HUES6 (cell line): ENCODE measurements around the gene KBTBD3.

Source experiments
- H3K27ac ChIP-seq: 2 replicates; pipeline ENCODE4 v1.7.0; 2013; ENCODE audit warnings: low read depth, mild to moderate bottlenecking, low read length, inconsistent platforms
- H3K27me3 ChIP-seq: 2 replicates; pipeline ENCODE4 v1.6.1; 2013; ENCODE audit warnings: low read length; ENCODE audit not compliant: control insufficient read depth, insufficient read depth
- H3K36me3 ChIP-seq: 2 replicates; pipeline ENCODE4 v1.6.1; 2013; ENCODE audit warnings: low read length; ENCODE audit not compliant: control insufficient read depth, insufficient read depth
- H3K4me1 ChIP-seq: 2 replicates; pipeline ENCODE4 v1.6.1; 2013; ENCODE audit warnings: low read length; ENCODE audit not compliant: control insufficient read depth, insufficient read depth
- H3K4me3 ChIP-seq: 2 replicates; pipeline ENCODE4 v1.5.1; 2013; ENCODE audit warnings: low read depth, low read length
- H3K9ac ChIP-seq: one replicate; pipeline ENCODE4 v1.6.1; 2013; ENCODE audit warnings: mild to moderate bottlenecking, low read length
- H3K9me3 ChIP-seq: 2 replicates; pipeline ENCODE4 v1.6.1; 2013; ENCODE audit warnings: low read depth, low read length; ENCODE audit not compliant: control insufficient read depth, insufficient read depth

KBTBD3 gene, protein sequence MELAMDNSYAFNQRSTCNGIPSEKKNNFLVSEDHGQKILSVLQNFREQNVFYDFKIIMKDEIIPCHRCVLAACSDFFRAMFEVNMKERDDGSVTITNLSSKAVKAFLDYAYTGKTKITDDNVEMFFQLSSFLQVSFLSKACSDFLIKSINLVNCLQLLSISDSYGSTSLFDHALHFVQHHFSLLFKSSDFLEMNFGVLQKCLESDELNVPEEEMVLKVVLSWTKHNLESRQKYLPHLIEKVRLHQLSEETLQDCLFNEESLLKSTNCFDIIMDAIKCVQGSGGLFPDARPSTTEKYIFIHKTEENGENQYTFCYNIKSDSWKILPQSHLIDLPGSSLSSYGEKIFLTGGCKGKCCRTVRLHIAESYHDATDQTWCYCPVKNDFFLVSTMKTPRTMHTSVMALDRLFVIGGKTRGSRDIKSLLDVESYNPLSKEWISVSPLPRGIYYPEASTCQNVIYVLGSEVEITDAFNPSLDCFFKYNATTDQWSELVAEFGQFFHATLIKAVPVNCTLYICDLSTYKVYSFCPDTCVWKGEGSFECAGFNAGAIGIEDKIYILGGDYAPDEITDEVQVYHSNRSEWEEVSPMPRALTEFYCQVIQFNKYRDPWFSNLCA

DNA sequence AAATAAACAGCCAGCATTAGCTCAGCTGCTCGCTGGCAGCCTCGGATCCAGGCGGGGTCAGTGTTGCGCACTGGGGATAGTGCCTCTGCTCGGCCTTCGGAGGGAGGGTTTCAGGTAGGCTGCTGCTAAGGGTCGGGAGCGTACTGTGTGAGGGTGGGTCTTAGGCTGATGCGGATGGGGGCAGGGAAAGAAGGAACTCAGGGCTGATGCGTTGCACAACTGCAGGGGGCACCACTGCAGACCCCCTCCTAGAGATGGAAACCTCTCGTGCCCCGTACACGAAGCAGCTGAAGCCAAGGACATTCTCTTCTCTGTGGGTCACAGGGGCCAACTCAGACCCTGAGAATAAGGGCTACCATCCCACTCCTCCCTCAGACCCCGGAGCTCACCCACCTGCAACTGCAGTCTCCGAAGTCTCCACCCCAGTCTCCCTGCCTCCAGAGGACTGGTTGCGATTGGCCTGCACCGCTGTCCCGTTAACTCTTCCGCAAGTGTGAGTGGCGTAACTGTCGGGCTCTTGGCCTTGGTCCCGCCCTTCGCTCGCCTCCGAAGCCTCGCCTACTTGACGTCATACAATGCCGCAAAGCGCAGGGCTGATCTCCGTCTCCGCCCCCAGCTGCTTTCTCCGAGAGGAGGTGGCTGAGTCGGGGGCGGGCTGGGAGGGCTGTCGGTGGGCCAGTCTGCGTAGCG lies at the start of gene KBTBD3:
Gene KBTBD3 (minus strand): TSS at position 429 of the 690 bp plus-strand sequence. CDS start 18,250 bp downstream, outside the sequence.
- H3K27me3 ChIP-seq: no peaks in the 10 kb centered on the region
- H3K9me3 ChIP-seq: no peaks in the 10 kb centered on the region
- peak within 1 kb of the TSS; percentile 94 for H3K4me3 ChIP-seq

DNA sequence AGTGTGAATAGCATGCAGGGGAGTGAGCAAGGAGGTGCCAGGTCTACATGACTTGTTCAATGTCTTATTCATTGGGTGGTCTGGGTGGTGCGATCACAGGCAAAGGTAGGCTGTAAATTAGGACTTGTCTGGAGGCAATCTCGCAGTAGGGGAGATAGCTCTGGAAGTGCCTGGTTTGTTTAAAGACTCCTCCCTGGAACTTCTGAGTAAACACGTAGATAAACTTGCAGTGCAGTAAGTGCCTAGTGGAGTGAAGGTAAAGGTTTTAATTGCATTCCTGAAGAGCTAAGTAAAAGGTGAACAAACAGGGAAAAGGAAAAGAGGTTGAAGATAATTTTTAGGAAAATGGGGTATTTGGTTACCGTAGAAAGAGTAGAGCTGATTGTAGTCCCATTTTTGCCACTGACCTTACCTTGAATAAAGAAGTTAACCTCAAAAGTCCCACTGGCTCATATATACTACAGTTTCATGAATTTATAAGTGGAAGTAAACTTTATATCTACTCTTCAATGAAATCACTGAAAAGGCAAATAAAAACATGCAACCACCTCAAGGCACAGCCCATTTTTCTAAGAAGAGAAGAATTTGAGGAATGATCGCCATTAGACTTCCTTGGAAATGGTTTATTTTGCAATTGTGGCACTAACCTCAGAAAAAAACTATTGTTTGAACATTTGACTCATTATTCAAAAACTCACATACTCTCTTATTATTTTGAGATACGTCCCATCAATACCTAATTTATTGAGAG lies 44.6 kb upstream of the KBTBD3 start:
- Histone ChIP-seq H3K9ac (no peak overlapping the region), H3K27ac (no peak overlapping the region), H3K27me3 (0 out of 2 replicates have a peak, but pooled peaks cover 4% of the 10 kb centered on the region), H3K36me3 (no peaks in the 10 kb centered on the region), H3K4me1 (no peaks in the 10 kb centered on the region), H3K9me3 (no peaks in the 10 kb centered on the region), H3K4me3 (no peak overlapping the region)

More for the DNA sequence above, at the start of gene KBTBD3:
- peaks cover 9% of the 10 kb centered on the region; the same call in 1 of the 2 replicates for H3K4me1 ChIP-seq
- peak within 1 kb of the TSS; percentile 97 for H3K9ac ChIP-seq
- H3K27ac ChIP-seq: peak within 1 kb of the TSS; percentile 86
- H3K36me3 ChIP-seq: peaks cover 24% of the 10 kb centered on the region

DNA sequence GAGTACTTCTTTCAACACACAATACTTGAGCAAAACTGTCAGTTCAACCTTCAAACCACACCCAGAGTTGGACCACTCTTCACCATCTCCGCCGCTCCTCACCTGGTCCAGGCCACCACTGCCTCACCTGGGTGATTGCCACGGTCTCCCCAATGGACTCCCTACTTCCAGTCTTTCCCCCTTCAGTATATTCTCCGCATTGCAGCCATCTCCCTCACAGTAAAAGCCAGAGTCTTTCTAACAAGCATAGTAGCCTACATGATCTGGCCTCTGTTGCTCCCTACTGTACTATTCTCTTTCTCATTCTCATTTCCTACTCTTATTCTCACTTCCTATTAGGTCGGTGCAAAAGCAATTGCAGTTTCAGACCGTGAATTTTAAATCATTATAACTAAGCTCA lies 28.8 kb upstream of the KBTBD3 start:
- Histone ChIP-seq H3K9ac (no peak overlapping the region), H3K27me3 (no peaks in the 10 kb centered on the region), H3K36me3 (no peaks in the 10 kb centered on the region), H3K4me3 (no peak overlapping the region), H3K4me1 (peaks cover 6% of the 10 kb centered on the region; the same call in 1 of the 2 replicates), H3K27ac (no peak overlapping the region), H3K9me3 (no peaks in the 10 kb centered on the region)

DNA sequence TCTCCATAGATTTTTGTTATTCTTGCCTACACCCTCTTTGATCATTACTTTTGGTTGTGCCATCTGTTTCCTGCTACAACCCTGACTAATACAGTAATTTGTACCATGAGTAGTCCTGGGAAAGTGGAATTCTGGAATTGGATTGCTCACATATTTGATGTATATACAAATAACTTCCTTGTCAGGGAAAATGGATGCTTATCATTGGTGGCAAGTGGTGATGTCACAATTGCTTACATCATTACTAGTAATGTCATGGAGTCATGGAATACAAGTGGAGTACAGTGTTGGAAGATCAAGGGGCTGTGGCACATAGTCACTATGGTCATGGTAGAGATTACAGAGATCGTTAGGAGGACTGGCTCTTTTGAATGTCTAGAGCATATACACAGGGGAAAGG lies 24.7 kb upstream of the KBTBD3 start:
- Histone ChIP-seq H3K9me3 (no peaks in the 10 kb centered on the region), H3K27ac (no peak overlapping the region), H3K4me1 (peaks cover 7% of the 10 kb centered on the region; the same call in 1 of the 2 replicates), H3K27me3 (no peaks in the 10 kb centered on the region), H3K36me3 (peaks cover 20% of the 10 kb centered on the region), H3K4me3 (no peak overlapping the region), H3K9ac (no peak overlapping the region)

DNA sequence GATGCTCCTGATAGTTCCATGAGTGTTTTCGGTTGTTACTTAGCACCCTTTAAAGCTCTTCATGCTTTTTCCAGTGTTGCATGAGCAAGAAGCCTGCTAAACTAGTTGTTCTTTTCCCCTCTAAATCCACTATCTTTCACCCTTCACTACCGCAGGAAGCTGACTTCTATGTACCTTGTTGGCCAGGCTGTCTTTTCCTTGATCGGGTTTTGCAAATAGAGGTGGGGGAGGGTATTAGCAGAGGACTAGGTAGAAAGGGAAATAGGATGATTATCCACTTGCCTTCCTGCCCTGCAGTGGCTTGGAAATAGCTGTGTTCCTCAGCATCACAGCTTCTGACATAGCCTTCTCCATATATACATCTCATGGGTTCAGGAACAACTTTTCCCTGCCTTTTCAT lies 24.2 kb upstream of the KBTBD3 start:
- H3K27ac ChIP-seq: no peak overlapping the region

DNA sequence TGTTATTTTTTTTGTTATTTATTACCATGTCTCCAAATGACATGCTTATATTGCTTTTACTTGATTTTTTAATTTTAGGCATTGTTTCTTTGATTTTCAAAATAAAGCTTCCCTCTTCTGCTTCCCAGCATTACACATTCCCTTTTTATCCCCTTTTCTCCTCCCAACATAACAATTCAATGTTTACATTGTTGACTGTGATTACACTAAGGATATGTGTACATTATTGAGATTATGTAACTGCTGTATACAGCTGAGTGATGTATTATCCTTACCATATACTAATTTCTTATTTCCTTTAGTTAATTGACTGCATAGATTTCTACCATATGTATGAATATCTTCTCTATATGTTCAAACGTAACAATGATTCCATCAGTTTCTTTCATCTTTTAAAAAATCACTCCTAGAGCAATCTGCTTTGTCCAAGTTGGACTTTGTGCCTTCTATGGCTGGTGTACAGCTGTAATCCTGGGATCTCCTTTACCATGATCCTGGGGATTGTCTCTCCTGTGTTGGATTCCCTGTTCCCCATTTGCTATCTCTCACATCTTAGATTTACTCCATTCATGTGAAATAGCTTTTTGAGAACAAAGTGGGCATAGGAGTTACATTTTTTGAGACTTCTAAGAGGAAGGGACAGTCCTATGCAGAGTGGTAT lies 21.9 kb upstream of the KBTBD3 start:
- no peak overlapping the region for H3K9ac ChIP-seq
- peaks cover 7% of the 10 kb centered on the region; the same call in 1 of the 2 replicates for H3K4me1 ChIP-seq
- no peaks in the 10 kb centered on the region for H3K9me3 ChIP-seq
- no peak overlapping the region for H3K27ac ChIP-seq
- H3K27me3 ChIP-seq: no peaks in the 10 kb centered on the region
- H3K4me3 ChIP-seq: no peak overlapping the region
- H3K36me3 ChIP-seq: peaks cover 46% of the 10 kb centered on the region

More for the DNA sequence above, 24.2 kb upstream of the KBTBD3 start:
- Histone ChIP-seq H3K9me3 (no peaks in the 10 kb centered on the region), H3K9ac (no peak overlapping the region), H3K4me3 (no peak overlapping the region), H3K27me3 (no peaks in the 10 kb centered on the region), H3K36me3 (peaks cover 24% of the 10 kb centered on the region), H3K4me1 (peaks cover 7% of the 10 kb centered on the region; the same call in 1 of the 2 replicates)

DNA sequence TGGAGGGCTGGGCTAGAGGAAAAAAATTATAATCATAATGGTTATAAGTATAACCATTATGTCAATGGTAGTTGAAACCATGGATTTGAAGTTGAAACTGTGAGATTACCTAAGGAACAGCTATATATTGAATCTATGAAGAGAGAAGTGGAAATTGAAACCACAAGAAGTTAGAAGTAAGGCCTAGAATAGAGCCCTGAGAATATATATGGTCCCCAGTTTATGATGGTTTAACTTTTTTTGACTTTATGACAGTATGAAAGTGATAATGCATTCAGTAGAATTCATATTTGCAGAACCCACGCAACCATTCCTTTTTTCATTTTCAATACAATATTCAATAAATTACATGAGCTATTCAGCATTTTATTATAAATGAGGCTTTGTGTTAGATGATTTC lies 15.3 kb upstream of the KBTBD3 start:
- no peak overlapping the region for H3K4me3 ChIP-seq
- H3K27me3 ChIP-seq: no peaks in the 10 kb centered on the region
- H3K9ac ChIP-seq: no peak overlapping the region
- no peaks in the 10 kb centered on the region for H3K9me3 ChIP-seq
- peaks cover 72% of the 10 kb centered on the region for H3K36me3 ChIP-seq
- H3K27ac ChIP-seq: no peak overlapping the region
- no peaks in the 10 kb centered on the region for H3K4me1 ChIP-seq

DNA sequence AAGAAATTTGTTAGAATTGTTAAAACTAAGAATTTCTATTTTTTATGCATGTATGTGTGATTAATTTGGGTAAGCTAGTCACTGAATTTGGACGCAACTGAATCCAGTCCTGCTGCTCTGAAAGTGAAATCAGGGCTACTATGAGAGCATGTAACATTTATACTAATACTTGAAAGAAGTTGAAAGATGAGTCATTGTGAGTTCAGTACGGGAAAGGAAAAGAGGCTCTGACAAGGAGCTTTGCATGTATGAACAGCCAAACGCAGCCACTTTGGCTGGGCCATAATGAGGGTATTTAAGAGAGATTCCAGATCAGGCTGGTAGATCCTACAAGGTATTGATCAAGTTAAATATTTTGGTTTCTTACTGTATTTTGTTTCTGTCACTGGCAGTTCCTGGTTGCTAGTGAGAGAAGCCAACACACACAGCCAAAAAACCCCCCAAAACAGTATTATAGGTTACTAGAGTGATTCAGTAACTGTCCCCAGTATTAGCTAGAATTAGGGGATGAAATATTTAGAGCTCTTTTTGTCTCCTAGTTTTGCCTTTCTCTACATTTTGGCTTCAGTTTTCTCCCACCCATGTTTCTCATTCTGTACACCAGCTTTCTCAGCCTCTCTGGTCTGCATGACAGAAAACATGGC lies 14.5 kb upstream of the KBTBD3 start:
- no peak overlapping the region for H3K9ac ChIP-seq
- H3K27ac ChIP-seq: no peak overlapping the region
- H3K36me3 ChIP-seq: peaks cover 64% of the 10 kb centered on the region
- no peaks in the 10 kb centered on the region for H3K27me3 ChIP-seq
- H3K4me1 ChIP-seq: no peaks in the 10 kb centered on the region
- no peak overlapping the region for H3K4me3 ChIP-seq
- H3K9me3 ChIP-seq: no peaks in the 10 kb centered on the region

DNA sequence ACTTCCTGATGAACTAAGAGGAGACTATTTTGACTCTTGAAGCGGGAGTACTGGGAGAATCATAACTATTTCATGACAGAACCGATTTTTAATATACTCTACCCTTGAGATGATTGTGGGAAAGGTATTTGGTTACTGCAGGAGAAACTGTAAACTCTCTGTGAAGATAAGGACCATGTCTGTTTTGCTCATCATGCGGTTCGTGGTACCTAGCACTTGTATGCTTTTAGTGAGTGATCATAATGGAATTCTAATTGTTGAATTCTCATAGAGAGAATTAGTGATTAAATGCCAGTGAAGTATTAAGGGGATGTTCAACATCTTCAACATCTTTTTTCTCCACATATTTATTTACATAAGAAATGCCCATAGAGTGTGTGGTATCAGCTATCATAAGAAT lies 11.7 kb upstream of the KBTBD3 start:
- no peaks in the 10 kb centered on the region for H3K27me3 ChIP-seq
- H3K36me3 ChIP-seq: peaks cover 61% of the 10 kb centered on the region
- H3K27ac ChIP-seq: no peak overlapping the region
- H3K4me1 ChIP-seq: no peaks in the 10 kb centered on the region
- no peak overlapping the region for H3K9ac ChIP-seq
- H3K9me3 ChIP-seq: no peaks in the 10 kb centered on the region
- H3K4me3 ChIP-seq: no peak overlapping the region
